Fibroblast of skin of left quadriceps (primary cell): ENCODE data around the gene SNTA1.
"Not testable (repeated sequence)": the region's sequence is repeated elsewhere in the genome, so short reads cannot be mapped to it uniquely, and the experiment has no call there.

Source experiments
- DNase-seq, 2 experiments: peaks; one replicate each; pipeline ENCODE4 v3.0.0-alpha.2; 2013; ENCODE audit warnings: low read depth in 2 of 2

The SNTA1 gene

DNA sequence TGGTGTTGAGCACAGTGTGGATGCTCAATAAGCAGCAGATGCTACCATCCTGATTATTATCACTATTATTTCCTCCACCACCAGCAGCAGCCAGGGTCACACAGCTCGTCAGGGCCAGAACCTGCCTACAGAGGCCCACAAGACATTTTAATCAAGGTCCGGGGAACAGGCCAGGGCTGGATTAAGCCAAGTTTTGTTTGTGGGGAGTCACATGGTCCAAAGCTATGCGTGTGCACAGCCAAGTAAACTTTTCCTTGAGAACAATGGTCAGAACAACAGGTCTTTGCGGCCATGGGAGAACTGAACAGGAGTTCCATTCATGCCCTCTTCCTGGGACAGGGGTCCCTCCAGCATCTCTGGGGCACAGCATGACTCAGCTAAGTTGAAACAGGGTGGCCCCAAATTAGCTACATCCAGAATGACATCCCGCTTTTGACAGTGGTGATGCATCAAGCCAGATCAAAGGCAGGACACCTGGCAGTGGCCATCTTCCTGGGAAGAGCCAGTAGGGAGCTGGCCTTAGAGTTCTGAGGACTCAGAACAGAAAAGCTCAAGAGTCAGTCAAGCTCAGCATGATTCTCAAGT lies 11.7 kb downstream of the SNTA1 start:
- DNase-seq = no peak

DNA sequence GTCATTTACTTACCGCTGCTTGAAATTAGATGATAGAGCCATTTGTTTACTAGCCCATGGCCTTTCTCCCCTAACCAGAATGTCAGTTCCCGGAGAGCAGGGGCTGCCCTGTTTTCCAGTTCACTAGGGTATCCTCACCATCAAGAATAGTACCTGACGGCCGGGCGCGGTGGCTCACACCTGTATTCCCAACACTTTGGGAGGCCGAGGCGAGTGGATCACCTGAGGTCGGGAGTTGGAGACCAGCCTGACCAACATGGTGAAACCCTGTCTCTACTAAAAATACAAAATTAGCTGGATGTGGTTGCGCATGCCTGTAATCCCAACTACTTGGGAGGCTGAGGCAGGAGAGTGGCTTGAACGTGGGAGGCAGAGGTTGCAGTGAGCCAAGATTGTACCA lies 19.7 kb downstream of the SNTA1 start:
- DNase-seq = not testable (repeated sequence)

DNA sequence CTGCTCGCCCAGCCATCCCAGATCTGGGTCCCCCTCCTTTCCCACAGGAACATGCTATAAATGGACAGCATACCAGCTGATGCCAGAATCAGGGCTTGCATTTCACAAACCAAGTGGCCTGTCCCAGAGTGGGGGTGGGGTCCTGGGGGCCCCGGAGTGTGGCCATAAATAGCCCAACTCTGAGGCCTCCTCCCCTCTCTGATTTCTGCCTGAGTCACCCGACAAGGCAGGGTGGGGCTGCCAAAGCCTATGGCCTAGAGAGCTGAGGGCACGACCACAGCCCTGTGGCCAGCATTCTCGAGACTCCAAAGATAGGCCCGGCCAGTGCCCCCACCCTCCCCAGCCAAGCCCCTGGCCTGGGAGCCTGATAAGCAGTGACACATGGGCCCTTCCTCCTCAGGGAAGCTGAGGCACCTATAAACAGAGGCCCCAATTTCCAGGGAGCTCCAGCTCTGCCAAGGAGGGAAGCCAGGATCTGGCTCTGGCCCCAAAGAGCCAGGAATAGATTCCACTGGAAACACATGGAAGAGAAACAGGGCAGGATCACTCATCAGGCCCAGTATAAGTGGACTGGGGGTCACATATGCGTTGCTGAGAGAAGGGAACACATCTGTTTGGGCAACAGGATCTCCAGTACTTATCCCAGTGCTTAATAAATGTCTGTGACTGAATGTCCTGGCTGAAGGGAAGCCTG lies 20.3 kb downstream of the SNTA1 start:
- peak in 1 of 2 experiments; percentile 35 for DNase-seq

DNA sequence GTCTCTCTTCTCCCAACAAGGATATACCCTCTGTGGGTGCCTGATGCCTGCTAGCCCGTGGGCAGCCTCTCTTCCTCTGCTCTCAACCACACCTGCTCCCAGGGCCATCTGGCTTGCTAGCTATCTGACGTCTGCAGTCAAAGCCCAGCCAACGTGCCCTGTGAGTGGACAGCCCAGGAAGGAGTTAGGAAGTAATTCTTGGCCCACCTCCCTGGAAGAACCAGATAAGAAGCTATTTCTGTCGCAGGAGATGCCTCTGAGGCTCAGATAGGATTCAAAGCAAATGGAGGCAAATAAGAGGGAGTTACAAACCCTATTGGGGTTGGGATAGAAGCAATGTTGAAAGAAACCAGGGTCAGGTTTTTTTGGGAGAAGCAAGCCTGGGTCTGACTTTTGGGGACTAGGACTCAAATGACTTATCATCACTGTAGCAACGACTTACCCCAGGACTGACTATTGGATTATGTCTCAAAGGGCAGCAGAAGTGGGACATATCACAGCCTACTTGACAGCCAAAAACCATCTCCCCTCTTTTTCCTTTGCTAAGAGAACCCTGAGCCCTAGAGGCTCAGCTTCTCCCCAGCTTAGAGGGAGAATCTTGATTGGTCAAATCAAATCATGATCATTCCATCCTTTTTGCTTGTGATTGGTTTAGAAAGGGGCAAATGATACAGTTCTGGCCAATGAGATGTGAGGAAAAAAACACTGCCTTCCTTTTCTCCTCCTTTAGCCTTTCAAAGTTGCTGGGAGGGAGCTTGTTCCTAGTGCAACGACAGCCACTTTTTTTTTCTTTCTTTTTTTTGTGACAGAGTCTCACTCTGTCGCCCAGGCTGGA lies 24.2 kb downstream of the SNTA1 start:
- no peak for DNase-seq

DNA sequence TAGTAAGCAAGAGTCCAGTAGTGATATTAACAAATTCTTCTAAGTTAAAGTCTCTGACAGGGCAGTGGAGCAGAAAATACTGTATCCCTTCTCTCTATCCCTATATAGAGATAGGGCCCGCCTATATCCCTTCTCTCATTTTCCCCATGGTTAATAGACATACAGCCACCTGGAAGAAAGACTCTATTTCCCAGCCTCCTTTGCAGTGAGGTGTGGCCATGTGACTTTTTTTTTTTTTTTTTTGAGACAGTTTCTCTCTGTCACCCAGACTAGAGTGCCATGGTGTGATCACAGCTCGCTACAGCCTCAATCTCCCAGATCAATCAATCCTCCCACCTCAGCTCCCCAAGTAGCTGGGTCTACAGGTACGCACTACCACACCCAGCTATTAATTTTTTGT lies 25.5 kb downstream of the SNTA1 start:
- no peak for DNase-seq

DNA sequence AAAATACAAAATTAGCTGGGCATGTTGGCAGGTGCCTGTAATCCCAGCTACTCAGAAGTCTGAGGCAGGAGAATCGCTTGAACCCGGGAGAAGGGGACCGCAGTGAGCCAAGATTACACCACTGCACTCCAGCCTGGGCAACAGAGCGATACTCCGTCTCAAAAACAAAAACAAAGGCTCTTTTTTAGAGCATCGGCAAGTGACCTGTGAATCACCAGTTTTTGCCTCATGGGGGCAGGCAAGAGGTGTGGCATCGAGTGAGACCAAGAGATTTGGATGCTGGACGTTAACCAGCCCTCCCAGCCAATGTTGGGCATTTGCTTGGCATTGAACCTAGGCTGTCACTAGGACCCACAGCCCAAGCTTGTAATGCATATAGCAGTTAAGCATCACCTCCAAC lies 27.6 kb downstream of the SNTA1 start:
- no peak for DNase-seq

DNA sequence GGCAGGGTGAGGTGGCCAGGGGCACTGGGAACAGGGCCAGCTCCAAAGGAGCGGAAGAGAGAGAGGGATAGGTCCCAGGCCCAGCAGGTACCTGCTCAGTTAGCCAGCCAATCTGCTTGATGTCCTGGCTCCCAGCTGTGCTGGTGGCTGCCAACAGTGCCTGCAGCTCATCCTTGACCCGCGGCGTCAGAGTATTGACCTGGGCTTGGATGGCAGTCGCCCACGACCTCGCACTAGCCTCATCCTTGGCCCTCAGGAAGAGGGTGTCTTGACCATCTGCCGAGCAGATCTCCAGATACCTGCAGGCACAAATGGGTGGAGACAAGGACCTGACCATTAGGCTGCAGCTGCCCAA lies 31.1 kb downstream of the SNTA1 start:
- no peak for DNase-seq

DNA sequence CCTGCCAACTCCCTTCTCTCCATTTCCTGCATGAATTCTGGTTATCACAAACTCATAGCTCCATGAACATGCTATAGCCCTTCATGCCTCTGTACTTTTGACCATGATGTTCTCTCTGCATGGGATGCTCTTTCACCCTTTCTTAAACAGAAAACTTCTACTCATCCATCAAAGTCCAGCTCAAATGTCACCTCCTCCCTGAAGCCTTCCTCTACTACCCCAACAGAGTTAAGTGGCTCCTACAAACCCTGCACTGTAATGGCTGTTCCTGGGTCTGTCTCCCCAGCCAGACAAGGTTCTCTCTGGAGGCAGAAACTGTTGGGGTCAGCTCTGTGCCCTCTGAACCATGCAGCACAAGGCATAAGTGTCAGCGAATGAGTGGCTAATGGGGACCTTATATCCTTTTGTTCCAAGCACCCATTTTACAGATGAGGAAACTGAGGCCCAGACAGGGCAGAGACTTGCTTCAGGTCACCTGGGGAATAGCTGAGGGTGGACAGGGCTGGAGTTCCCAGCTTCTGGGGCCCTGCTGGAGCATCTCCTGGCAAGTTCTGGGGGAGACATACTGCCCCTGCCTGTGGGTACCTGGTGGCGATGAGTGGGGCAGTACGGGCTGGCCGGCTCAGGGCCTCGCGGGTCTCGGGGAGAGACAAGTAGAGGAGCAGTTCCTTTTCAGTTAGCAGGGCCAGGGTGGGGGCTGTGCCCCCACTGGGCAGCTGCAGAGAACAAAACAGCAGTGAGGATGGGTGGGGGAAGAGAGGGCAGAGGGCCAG lies 31.7 kb downstream of the SNTA1 start:
- no peak for DNase-seq

DNA sequence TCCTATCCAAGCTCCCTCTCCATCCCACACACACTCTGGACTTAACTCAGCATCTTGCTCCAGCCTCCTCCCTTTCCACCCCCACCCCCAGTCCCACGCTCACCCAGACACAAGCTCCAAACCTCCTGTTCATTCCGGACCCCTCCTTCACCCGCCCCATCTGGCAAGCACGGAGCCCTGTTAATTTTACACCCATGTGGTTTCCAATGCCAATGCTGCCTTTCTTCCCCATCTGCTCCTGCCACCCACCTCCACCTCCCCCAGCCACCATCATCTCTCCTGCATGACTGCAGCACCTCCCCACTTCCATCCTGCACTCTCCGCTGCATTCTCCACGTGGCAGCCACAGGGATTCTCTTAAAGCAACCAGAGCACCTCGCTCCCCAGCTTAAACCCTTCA lies 32.3 kb downstream of the SNTA1 start:
- DNase-seq = no peak

DNA sequence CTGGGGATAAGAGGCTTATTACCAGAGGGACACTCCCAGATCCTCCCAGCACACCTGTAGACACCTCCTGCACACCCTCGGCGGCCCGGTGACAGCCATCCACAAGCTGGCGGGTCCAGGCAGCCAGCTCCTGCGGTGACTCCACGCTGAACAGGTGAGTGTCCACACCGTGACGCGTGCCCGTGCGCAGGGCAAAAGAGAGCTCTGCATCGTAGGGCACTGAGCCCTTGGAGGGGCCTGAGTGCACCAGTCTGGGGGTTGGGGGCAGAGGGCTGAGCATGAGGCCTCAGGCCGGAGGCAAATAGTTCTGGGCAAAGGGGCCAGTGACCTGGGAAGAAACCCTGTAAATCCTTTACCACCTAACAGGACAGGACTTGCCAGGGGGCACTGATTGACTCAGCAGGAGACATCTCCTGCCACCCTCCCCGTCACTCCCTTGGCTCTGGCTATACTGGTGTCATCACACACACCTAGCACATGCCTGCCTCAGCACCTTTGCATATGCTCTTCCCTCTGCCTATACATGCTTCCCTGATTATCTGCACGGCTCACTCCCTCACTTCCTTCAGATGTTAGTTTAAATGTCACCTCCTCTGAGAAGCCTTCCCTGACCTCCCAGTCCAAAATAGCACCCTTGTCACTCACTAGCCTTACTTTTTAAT lies 33.4 kb downstream of the SNTA1 start:
- DNase-seq = no peak

DNA sequence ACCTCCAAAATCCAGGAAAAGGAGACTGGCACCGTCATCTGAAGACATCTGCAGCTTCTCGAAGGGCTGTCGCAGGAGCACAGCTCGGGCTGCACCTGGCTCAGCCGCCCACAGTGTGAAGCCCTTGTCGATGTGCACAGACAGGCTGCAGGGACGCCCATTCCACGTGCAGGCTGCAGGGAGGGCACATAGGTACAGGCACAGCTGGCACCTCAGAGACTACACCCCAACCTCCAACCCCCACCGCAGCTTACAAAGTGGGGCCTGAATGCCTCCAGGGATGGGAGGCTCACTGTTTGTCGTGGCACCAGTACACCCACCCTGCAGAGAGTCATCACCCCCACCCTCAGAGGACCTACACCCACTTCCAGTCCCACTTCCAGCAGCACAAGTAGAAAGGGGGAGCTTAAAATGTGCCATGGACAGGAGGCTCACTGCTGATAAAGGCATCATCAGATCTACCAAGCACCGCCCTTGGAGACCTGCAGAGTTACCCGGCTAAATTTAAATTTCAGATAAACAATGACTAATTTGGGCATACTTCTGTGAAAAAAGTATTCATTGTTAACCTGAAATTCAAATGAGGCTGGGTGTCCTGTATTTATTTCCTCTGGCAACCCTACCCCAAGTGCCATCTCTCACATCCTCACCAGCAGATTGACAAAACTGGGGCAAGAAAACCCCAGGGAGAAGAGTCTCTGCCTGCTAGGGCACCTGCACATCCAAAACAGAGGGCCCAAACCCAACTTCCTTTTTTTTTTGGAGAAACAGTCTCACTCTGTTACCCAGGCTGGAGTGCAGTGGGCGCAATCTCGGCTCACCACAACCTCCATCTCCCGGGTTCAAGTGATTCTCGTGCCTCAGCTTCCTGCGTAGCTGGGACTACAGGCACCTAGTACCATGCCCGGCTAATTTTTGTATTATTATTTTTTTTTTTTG lies 34.6 kb downstream of the SNTA1 start:
- no peak for DNase-seq

DNA sequence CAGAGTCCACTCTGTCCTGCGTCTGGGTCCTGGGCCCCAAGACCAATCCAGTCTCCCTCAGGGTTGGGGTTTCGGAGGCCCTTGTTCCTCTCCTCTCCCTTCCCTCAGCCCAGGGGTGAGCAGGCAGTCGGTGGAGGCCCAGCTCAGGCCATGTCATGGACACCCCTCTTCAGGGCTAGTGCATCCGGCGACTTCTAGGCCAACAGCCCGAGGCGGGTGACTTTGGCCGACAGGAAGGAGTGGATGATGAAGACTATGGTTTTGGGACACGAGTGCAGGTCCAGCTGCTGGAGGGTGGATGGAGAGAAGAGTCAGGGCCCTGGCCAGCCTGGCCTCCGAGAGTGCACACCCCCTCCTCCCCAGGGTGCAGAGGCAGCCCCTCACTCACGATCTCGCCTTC lies 35.2 kb downstream of the SNTA1 start:
- no peak for DNase-seq

DNA sequence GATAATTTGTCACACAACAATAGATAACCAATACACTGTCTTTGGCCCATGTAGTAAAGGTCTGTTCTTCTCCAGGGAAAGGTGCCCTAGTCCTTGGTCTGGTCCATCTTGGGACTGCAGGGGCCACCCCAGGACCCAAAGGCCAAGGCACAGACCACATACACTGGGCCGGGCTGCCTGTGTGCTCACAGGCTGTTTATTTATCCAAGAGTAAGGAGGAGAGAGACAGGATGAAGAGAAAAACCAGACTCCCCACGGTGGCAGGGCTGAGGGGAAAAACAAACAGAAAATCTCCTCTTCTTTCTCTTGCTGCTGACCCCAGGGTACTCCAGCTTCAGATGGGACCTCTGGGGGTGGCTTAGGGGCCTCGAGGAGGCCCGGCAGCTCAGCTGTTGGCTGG lies 35.8 kb downstream of the SNTA1 start:
- DNase-seq = no peak

DNA sequence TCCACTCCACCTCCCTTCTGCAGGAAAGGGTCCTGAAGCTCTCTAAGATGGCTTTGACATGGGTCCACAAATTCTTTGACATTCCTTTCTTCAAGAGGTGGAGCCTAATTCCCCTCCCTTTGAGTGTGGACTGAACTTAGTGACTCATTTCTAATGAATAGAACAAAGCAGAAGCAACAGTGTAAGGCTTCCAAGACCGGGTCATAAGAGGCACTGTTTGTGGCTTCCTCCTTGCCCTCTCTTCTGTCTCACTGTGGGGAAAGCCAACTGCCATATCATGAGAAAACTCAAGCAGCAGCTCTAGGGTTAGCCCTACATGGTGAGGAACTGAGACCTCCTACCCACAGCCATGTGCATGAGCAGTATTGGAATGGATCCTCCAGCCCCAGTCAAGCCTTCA lies 36.3 kb downstream of the SNTA1 start:
- no peak for DNase-seq

DNA sequence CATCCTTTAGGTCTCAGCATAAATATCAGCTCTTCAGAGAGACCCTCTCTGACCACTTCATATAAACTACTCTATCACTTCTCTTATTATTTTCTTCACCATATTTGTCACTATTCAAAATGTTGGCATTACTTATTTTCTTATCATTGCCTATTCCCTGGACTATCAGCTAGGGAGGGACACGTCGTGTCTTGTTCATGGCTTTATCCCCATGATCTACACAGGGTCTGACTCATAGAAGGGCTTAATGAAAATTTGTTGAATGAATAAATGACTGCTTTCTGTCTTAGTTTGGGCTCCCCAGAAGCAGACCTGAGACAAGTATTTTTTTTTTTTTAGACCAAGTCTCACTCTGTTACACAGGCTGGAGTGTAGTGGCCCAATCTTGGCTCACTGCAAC lies 39.3 kb downstream of the SNTA1 start:
- DNase-seq = no peak

DNA sequence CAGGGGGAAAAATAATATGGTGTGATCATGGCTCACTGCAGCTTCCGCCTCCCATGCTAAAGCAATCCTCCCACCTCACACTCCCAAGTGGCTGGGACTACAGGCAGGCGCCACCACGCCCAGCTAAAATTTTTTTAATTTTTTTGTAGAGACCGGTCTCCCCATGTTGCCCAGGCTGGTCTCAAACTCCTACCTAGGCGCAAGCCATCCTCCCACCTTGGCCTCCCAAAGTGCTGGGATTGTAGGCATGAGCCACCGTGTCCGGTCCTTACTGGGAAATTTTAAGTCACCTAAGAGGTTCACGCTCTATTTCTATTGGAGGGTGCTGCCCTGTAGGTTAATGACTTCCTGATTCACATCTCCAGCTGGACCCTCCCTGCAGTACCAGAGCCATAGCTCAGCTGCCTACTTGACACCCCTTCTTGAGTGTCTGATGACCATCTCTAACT lies 41.6 kb downstream of the SNTA1 start:
- DNase-seq = no peak

DNA sequence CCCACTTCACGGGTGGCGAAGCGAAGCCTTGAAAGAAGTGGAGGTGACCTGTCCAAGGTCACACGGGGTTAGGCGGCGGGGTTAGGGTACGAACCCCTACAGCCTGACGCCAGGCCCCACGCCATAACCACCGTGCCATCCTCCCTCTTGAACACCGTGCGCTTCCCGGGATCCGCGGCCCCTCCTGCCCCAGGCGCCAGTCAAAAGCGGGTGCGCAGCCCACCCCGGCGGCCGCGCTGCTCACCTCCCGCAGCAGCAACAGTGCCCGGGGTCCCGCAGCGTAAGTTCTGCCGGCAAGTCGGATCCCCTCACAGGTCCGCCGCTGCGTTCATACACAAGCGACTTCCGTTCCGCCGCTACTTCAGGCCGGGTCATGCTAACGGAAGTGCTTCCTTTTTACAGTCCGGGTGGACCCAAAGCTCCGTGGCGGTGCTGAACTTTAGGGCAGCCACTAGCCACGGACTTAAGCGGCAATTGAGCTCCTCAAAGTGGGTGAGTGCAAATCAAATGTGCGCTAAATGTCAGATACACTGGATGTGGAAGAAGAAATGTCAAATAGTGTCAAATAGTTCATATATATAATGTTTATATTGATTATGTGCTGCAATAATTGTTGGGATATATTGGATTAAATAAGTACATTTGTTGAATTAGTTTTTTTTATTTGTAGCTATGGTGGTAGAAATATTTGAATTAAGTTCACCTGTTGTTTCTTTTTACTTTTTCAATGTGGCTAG lies 42.2 kb downstream of the SNTA1 start, which contains the start of gene CDK5RAP1:
Gene CDK5RAP1 (minus strand): TSS at position 336 of the 737 bp plus-strand sequence. CDS start 4,455 bp downstream, outside the sequence.
- peak; percentile 74 to 75 for DNase-seq

DNA sequence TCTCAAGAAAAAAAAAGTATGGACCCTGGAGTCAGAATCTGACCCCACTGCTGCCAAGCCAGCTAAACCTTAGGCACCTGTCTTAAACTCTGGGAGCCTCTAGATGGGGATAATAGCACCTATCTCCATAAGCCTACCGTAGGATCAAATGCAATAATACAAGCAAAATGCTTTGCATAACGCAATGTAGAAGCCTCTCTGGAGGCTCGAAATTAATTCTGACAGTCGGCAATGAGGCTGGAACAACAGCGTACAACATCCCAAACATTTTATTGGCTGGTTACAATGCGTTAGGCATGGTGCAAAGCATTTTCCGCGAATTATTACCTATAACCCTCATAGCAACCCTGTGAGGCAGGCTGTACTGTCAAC lies 42.8 kb downstream of the SNTA1 start:
- no peak for DNase-seq

DNA sequence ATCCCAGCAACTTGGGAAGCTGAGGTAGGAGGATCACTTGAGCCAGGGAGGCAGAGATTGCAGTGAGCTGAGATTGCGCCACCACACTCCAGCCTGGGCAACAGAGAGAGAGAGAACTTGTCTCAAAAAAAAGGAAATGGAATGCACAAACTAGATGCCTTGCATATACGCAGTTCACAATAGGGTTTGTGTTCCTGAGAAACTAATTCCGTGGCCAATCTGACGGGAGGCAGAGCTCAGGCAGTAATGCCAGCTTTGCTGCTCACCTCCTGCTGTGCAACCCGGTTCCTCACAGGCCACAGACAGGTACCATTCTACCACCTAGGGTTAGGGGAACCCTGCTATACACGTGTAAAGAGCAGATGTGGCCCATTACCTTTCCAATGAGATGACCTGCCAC lies 43.6 kb downstream of the SNTA1 start:
- no peak for DNase-seq

DNA sequence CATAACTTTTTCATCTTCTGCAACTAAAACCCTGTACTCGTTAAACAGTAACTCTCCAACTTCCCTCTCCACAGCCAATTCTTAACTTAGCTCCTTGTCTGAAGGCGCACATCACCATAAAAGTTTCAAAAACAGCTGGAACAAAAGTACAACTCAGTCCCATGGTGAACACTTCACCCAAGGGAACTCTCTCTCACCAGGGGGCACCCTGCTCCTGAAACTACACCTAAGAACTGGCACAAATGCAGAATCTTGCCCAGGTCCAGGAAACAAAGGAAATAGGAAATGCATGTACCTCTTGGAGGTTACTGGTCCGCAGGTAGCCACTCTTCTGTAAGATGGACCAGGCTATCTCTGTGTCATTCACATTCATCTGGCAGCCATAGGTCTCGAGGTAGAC lies 48.8 kb downstream of the SNTA1 start:
- no peak for DNase-seq
